Subcutaneous adipose tissue (tissue), 4 donors: ENCODE results near the gene SERTAD4. TPM values are rescaled to one million over a fixed set of nuclear protein-coding genes. Genes with fewer than 3 reads are reported as not detected.

Experiments used
- CTCF ChIP-seq: fragments of 450-650 bp; IDR thresholded peaks from one replicate; pipeline ENCODE4 v1.5.1; 2016; ENCODE audit warnings: low read depth, mild to moderate bottlenecking, control low read depth, antibody characterized with exemption, moderate library complexity
- total RNA-seq, 4 donors: library from RNA; depleted of rRNA; stranded (reverse); fragments of >200 nt; gene quantifications; one replicate each; pipeline ENCODE4 v1.1.0, GENCODE V29; 2016

The SERTAD4 gene
- total RNA-seq, 4 donors from 2014 or later, result 0.85 to 5.1 (median 2.5) TPM

- no peak for TF ChIP-seq CTCF
Measured at GRCh38 chr1:210244746-210245367, 12.3 kb downstream of the SERTAD4 start.

- TF ChIP-seq CTCF, result no peak
Measured at GRCh38 chr1:210246447-210246846, 13.9 kb downstream of the SERTAD4 start.

GRCh38 chr1:210248341-210248740 is 15.7 kb downstream of the SERTAD4 start:
- no peak for TF ChIP-seq CTCF

GRCh38 chr1:210250665-210250997 is 18.0 kb downstream of the SERTAD4 start:
- TF ChIP-seq CTCF, result no peak

- TF ChIP-seq CTCF, result no peak
Measured at GRCh38 chr1:210250998-210251679, 18.5 kb downstream of the SERTAD4 start.

- TF ChIP-seq CTCF, result no peak
Measured at GRCh38 chr1:210251680-210252490, 19.3 kb downstream of the SERTAD4 start.

GRCh38 chr1:210252621-210253051 is 20.0 kb downstream of the SERTAD4 start:
- TF ChIP-seq CTCF, result no peak
